ENCODE measurements around the gene RNF212. TPM values are rescaled to one million over a fixed set of nuclear protein-coding genes. Genes with fewer than 3 reads are reported as not detected.

The RNF212 gene
- total and polyA plus RNA-seq, 8 donors = 7.2 to 13.6 (median 10.0) TPM

GRCh38 chr4:1065732-1066131, 47.6 kb downstream of the RNF212 start:
- H3K4me1 ChIP-seq = no peaks in the 10 kb centered on the region
- H3K27ac ChIP-seq = no peak overlapping the region
- peaks cover 0 to 34% of the 10 kb centered on the region in 2 donors for H3K27me3 ChIP-seq
- TF ChIP-seq CTCF (IDR thresholded peaks at IDR 0.05) = no peak
- ATAC-seq = no peak
- no peaks in the 10 kb centered on the region for H3K9me3 ChIP-seq
- H3K36me3 ChIP-seq = no peaks in the 10 kb centered on the region
- no peak for DNase-seq
- H3K4me3 ChIP-seq = no peak overlapping the region
- intact Hi-C loops (cut with DNase I) = no loop called here

GRCh38 chr4:1062419-1062818, 50.9 kb downstream of the RNF212 start:
- H3K36me3 ChIP-seq = no peaks in the 10 kb centered on the region
- H3K4me1 ChIP-seq = no peaks in the 10 kb centered on the region
- intact Hi-C loops (cut with DNase I) = no loop called here
- DNase-seq (no peak), ATAC-seq (no peak)
- no peak overlapping the region for H3K27ac ChIP-seq
- H3K9me3 ChIP-seq = no peaks in the 10 kb centered on the region
- peaks cover 0 to 53% of the 10 kb centered on the region in 2 donors for H3K27me3 ChIP-seq
- H3K4me3 ChIP-seq = no peak overlapping the region
- no peak for TF ChIP-seq CTCF (IDR thresholded peaks at IDR 0.05)

- no peak overlapping the region for H3K4me3 ChIP-seq
- H3K9me3 ChIP-seq = no peaks in the 10 kb centered on the region
- DNase-seq (no peak), ATAC-seq (no peak)
- intact Hi-C loops (cut with DNase I) = no loop called here
- H3K36me3 ChIP-seq = no peaks in the 10 kb centered on the region
- H3K27ac ChIP-seq = no peak overlapping the region
- H3K27me3 ChIP-seq = peaks cover 0 to 57% of the 10 kb centered on the region in 2 donors
- no peak for TF ChIP-seq CTCF (IDR thresholded peaks at IDR 0.05)
- no peaks in the 10 kb centered on the region for H3K4me1 ChIP-seq
These were observed 51.6 kb downstream of the RNF212 start for GRCh38 chr4:1061760-1062159.

- no peak for TF ChIP-seq CTCF (IDR thresholded peaks at IDR 0.05)
- Histone ChIP-seq H3K4me3 (no peak overlapping the region), H3K9me3 (no peaks in the 10 kb centered on the region), H3K4me1 (no peaks in the 10 kb centered on the region), H3K27ac (no peak overlapping the region), H3K27me3 (peaks cover 0 to 63% of the 10 kb centered on the region in 2 donors), H3K36me3 (no peaks in the 10 kb centered on the region)
- DNase-seq (no peak), ATAC-seq (no peak)
- intact Hi-C loops (cut with DNase I) = no loop called here
These were observed 52.2 kb downstream of the RNF212 start for GRCh38 chr4:1061056-1061700.

GRCh38 chr4:1060621-1061020, 52.7 kb downstream of the RNF212 start:
- Histone ChIP-seq H3K4me1 (peaks cover 0 to 4% of the 10 kb centered on the region in 2 donors), H3K9me3 (no peaks in the 10 kb centered on the region), H3K4me3 (no peak overlapping the region), H3K27me3 (peaks cover 3 to 69% of the 10 kb centered on the region in 2 donors), H3K36me3 (no peaks in the 10 kb centered on the region), H3K27ac (no peak overlapping the region)
- intact Hi-C loops (cut with DNase I) = no loop called here
- no peak for ATAC-seq
- no peak for DNase-seq
- no peak for TF ChIP-seq CTCF (IDR thresholded peaks at IDR 0.05)
